Activated B cell treated with CpG ODN at 0.5 μM for 24 hours (primary cell): ENCODE results near the gene ASL. TPM values are rescaled to one million over a fixed set of nuclear protein-coding genes. Genes with fewer than 3 reads are reported as not detected.

Source experiments
- ATAC-seq: fragments of 200-7000 bp; cut with Tn5 transposase; one replicate; pipeline ENCODE4 v1.10.0; 2021; ENCODE audit warnings: low read depth, mild to moderate bottlenecking, moderate library complexity
- CTCF ChIA-PET: fragments of 350-600 bp; sonication (Branson Sonifier 250); formaldehyde crosslinking; loops from one replicate; lab custom pipeline; 2021; ENCODE audit warnings: antibody characterized with exemption; lab: Charles Lee
- POLR2A ChIA-PET: fragments of 350-600 bp; sonication (Branson Sonifier 250); formaldehyde crosslinking; loops from one replicate; lab custom pipeline; 2021; ENCODE audit warnings: antibody characterized with exemption; lab: Charles Lee
- DNase-seq: peaks from one replicate; pipeline ENCODE4 v3.0.0; 2022
- H3K27ac Mint-ChIP-seq: one replicate; pipeline ENCODE4 v1.8.0; 2020; ENCODE audit warnings: mixed read lengths
- H3K27me3 Mint-ChIP-seq: one replicate; pipeline ENCODE4 v1.8.0; 2021; ENCODE audit warnings: mixed read lengths
- H3K36me3 Mint-ChIP-seq: one replicate; pipeline ENCODE4 v1.8.0; 2021; ENCODE audit warnings: low read depth, mixed read lengths
- H3K4me1 Mint-ChIP-seq: one replicate; pipeline ENCODE4 v1.8.0; 2021; ENCODE audit warnings: mixed read lengths
- H3K4me3 Mint-ChIP-seq: one replicate; pipeline ENCODE4 v1.8.0; 2020; ENCODE audit warnings: mild to moderate bottlenecking, mixed read lengths
- H3K9me3 Mint-ChIP-seq: one replicate; pipeline ENCODE4 v1.8.0; 2020; ENCODE audit warnings: mixed read lengths
- intact Hi-C: fragments of 100-400 bp; cut with micrococcal nuclease; formaldehyde crosslinking; loops from one replicate; pipeline ENCODE4 v1.15.1; 2024
- total RNA-seq: library from RNA; stranded (reverse); gene quantifications from 2 replicates; pipeline ENCODE4 v1.2.3, GENCODE V29; 2022
- TF ChIP-seq, protein P1 (sequence below): fragments of 200-600 bp; IDR thresholded peaks from one replicate; pipeline ENCODE4 v1.8.0; 2022; ENCODE audit warnings: antibody characterized with exemption, mild to moderate bottlenecking

Gene ASL
- total RNA-seq, 1 donor from 2014 or later: 39.8 TPM

GRCh38 chr7:66078067-66078466, 2.4 kb downstream of the ASL start:
- Mint-ChIP-seq H3K27ac (no peak overlapping the region), H3K9me3 (no peaks in the 10 kb centered on the region), H3K4me1 (peaks cover 21% of the 10 kb centered on the region), H3K27me3 (no peaks in the 10 kb centered on the region), H3K4me3 (no peak overlapping the region), H3K36me3 (peaks cover 10% of the 10 kb centered on the region)
- DNase-seq (no peak), ATAC-seq (no peak)
- ChIA-PET CTCF (no interaction called here), POLR2A (interaction anchor here (1.0 kb wide), 1 partner anchor 36 kb away, joined by 3 read pairs; the partner anchor contains the start of gene CRCP)
- TF ChIP-seq, protein P1, sequence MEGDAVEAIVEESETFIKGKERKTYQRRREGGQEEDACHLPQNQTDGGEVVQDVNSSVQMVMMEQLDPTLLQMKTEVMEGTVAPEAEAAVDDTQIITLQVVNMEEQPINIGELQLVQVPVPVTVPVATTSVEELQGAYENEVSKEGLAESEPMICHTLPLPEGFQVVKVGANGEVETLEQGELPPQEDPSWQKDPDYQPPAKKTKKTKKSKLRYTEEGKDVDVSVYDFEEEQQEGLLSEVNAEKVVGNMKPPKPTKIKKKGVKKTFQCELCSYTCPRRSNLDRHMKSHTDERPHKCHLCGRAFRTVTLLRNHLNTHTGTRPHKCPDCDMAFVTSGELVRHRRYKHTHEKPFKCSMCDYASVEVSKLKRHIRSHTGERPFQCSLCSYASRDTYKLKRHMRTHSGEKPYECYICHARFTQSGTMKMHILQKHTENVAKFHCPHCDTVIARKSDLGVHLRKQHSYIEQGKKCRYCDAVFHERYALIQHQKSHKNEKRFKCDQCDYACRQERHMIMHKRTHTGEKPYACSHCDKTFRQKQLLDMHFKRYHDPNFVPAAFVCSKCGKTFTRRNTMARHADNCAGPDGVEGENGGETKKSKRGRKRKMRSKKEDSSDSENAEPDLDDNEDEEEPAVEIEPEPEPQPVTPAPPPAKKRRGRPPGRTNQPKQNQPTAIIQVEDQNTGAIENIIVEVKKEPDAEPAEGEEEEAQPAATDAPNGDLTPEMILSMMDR: no peak
- intact Hi-C loops: loop anchor here (10.0 kb wide), 1 partner anchor 323 kb away; no protein-coding TSS in a partner anchor

GRCh38 chr7:66082083-66082482, 6.5 kb downstream of the ASL start:
- Mint-ChIP-seq H3K27ac (no peak overlapping the region), H3K4me1 (peaks cover 7% of the 10 kb centered on the region), H3K36me3 (peaks cover 26% of the 10 kb centered on the region), H3K9me3 (no peaks in the 10 kb centered on the region), H3K4me3 (no peak overlapping the region), H3K27me3 (no peaks in the 10 kb centered on the region)
- ATAC-seq (no peak), DNase-seq (no peak)
- TF ChIP-seq, protein P1: no peak
- ChIA-PET CTCF (no interaction called here), POLR2A (no interaction called here)
- intact Hi-C loops: no loop called here

- H3K4me1 Mint-ChIP-seq: peaks cover 2% of the 10 kb centered on the region
- ChIA-PET CTCF (no interaction called here), POLR2A (no interaction called here)
- TF ChIP-seq, protein P1: no peak
- H3K27ac Mint-ChIP-seq: no peak overlapping the region
- no peaks in the 10 kb centered on the region for H3K27me3 Mint-ChIP-seq
- ATAC-seq: no peak
- H3K9me3 Mint-ChIP-seq: no peaks in the 10 kb centered on the region
- intact Hi-C loops: no loop called here
- no peak for DNase-seq
- H3K4me3 Mint-ChIP-seq: no peak overlapping the region
- peaks cover 26% of the 10 kb centered on the region for H3K36me3 Mint-ChIP-seq
These were observed 7.3 kb downstream of the ASL start for GRCh38 chr7:66082886-66083415.

DNA sequence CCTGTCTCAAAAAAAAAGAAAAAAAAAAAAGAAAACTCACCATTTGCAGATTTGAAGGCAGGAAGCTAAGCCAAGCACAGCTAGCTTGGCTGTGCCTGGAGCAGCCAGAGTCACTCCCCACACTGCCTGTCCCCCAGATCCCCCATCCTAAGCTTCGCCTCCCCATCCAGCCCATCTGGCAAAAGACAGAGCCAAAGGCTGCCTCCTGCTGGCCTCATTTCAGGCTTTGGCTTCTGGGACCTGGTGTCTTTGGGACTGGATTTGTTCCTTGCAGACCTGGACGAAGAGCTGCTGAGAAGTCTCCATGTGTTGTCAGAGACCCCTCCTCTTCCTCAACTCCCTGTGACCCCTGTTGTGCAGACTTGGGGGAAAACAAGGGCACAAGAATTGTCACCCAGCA, 8.1 kb downstream of the ASL start:
- peaks cover 26% of the 10 kb centered on the region for H3K36me3 Mint-ChIP-seq
- H3K4me1 Mint-ChIP-seq: no peaks in the 10 kb centered on the region
- intact Hi-C loops: no loop called here
- H3K4me3 Mint-ChIP-seq: no peak overlapping the region
- no peak for ATAC-seq
- ChIA-PET POLR2A (no interaction called here), CTCF (no interaction called here)
- no peaks in the 10 kb centered on the region for H3K27me3 Mint-ChIP-seq
- no peak for DNase-seq
- no peaks in the 10 kb centered on the region for H3K9me3 Mint-ChIP-seq
- no peak overlapping the region for H3K27ac Mint-ChIP-seq
- TF ChIP-seq, protein P1: no peak

GRCh38 chr7:66088861-66089838, 13.5 kb downstream of the ASL start:
- Mint-ChIP-seq H3K36me3 (peaks cover 15% of the 10 kb centered on the region), H3K27me3 (no peaks in the 10 kb centered on the region), H3K4me1 (no peaks in the 10 kb centered on the region), H3K9me3 (no peaks in the 10 kb centered on the region), H3K4me3 (no peak overlapping the region), H3K27ac (no peak overlapping the region)
- intact Hi-C loops: no loop called here
- DNase-seq (no peak), ATAC-seq (no peak)
- TF ChIP-seq, protein P1: no peak
- POLR2A ChIA-PET: no interaction called here
- CTCF ChIA-PET: no interaction called here
